SK-N-MC (cell line): Measurements from ENCODE around the gene EN2.

Source experiments
- FOXP2 ChIP-seq: optimal IDR thresholded peaks from 2 replicates; pipeline ENCODE3; 2011; ENCODE audit warnings: mild to moderate bottlenecking, moderate library complexity; ENCODE audit not compliant: insufficient read depth; ENCODE audit errors: extremely low read length, control extremely low read depth
- POLR2AphosphoS5 ChIP-seq: IDR thresholded peaks from 2 replicates; pipeline ENCODE4 v1.6.1; 2012; ENCODE audit warnings: mild to moderate bottlenecking, low read depth, low read length, borderline replicate concordance

DNA sequence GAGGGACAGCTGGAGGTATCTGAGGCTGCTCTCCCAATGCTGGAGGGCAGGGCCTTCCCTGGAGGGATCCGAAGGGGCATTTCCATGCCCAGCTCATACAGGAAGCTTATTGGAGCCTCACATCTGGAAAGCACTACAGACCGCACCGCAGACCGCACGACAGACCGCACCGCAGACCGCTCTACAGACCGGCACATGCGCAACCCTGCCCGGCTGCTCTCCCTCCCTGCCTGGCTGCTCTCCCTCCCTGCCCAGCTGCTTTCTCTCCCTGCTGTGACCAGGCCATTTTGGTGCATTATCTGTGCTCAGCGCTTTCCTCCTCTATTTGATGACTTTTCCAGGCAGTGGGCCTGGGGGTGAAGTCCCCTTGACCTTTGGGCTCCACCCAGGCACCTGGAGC is 39.6 kb upstream of the EN2 start:
- TF ChIP-seq POLR2AphosphoS5 (no peak), FOXP2 (no peak)
